HCT116 (cell line): ENCODE data around the gene ABCA6. TPM values are rescaled to one million over a fixed set of nuclear protein-coding genes. Genes with fewer than 3 reads are reported as not detected.

ENCODE experiments used
- ATAC-seq: fragments of 200-7000 bp; cut with Tn5 transposase; 2 replicates; pipeline ENCODE4 v1.9.1; 2020; ENCODE audit warnings: mild to moderate bottlenecking, moderate library complexity
- BruUV-seq: library from RNA; stranded (reverse); fragments of 400-500 nt; replicated peaks from 2 replicates; lab custom pipeline; 2021; lab: Mats Ljungman, UMichigan
- CTCF ChIA-PET: fragments of 300-600 bp; sonication (Branson Sonifier 250); formaldehyde crosslinking; loops from one replicate; lab custom pipeline; 2021; ENCODE audit warnings: antibody characterized with exemption; lab: Charles Lee
- POLR2A ChIA-PET: fragments of 300-600, 350-600 bp; sonication (Branson Sonifier 250); formaldehyde crosslinking; loops from one replicate; lab custom pipeline; 2021; ENCODE audit warnings: antibody characterized with exemption; lab: Charles Lee
- RAD21 ChIA-PET, 2 experiments: fragments of 300-600 bp; sonication (Branson Sonifier 250); formaldehyde crosslinking; loops; one replicate each; lab custom pipeline; 2023; ENCODE audit warnings: low total read pairs in 2 of 2; ENCODE audit not compliant: uncharacterized antibody in 2 of 2, unreplicated experiment in 2 of 2, low non-redundant PET in 1 of 2; lab: Charles Lee
- DNase-seq: peaks from one replicate; pipeline ENCODE4 v3.0.0-alpha.2; 2010; ENCODE audit warnings: low read depth, low spot score
- H2AFZ ChIP-seq: fragments of 200-600 bp; shearing (Covaris generic), sonication (generic); 2 replicates; pipeline ENCODE4 v1.6.1; 2017; ENCODE audit warnings: low read depth, mixed run types, mixed read lengths, antibody characterized with exemption, low read length; ENCODE audit not compliant: poor library complexity, severe bottlenecking
- H3K27ac ChIP-seq: 2 replicates; pipeline ENCODE4 v1.5.1; 2012; ENCODE audit warnings: low read depth, low read length
- H3K27me3 ChIP-seq: fragments of 200-600 bp; sonication (generic); 2 replicates; pipeline ENCODE4 v1.6.1; 2016; ENCODE audit warnings: mixed run types, low read length, mixed read lengths; ENCODE audit not compliant: insufficient read depth
- H3K36me3 ChIP-seq, 2 experiments: fragments of 200-500 bp in 1 of 2; fragments of 200-600 bp in 1 of 2; sonication (Bioruptor generic) in 1 of 2; sonication (generic) in 1 of 2; 2 replicates each; pipeline versions ENCODE4 v1.5.1 to v1.6.1; 2014 to 2016; ENCODE audit warnings: low read length in 2 of 2, inconsistent platforms in 1 of 2, mixed read lengths in 1 of 2, mixed run types in 1 of 2; ENCODE audit not compliant: insufficient read depth in 2 of 2, control insufficient read depth in 1 of 2
- H3K4me1 ChIP-seq, 2 experiments: fragments of 200-600 bp in 1 of 2; sonication (generic) in 1 of 2; 2 replicates each; pipeline versions ENCODE4 v1.5.1 to v1.6.1; 2012 to 2017; ENCODE audit warnings: low read length in 2 of 2, inconsistent platforms in 1 of 2, mild to moderate bottlenecking in 1 of 2, mixed read lengths in 1 of 2, mixed run types in 1 of 2, moderate library complexity in 1 of 2; ENCODE audit not compliant: insufficient read depth in 2 of 2, control insufficient read depth in 1 of 2
- H3K4me2 ChIP-seq: fragments of 200-600 bp; sonication (generic); 2 replicates; pipeline ENCODE4 v1.6.1; 2017; ENCODE audit warnings: mixed run types, low read length, mixed read lengths
- H3K4me3 ChIP-seq, 2 experiments: fragments of 200-600 bp in 1 of 2; sonication (generic) in 1 of 2; replicated peaks in 1 of 2; 2 replicates each; pipeline ENCODE4 v1.5.1; 2011 to 2016; ENCODE audit warnings: low read length in 2 of 2, control low read depth in 1 of 2, low read depth in 1 of 2, mild to moderate bottlenecking in 1 of 2, mixed read lengths in 1 of 2, mixed run types in 1 of 2
- H3K79me2 ChIP-seq: fragments of 200-600 bp; sonication (generic); 2 replicates; pipeline ENCODE4 v1.6.1; 2017; ENCODE audit warnings: mild to moderate bottlenecking, mixed run types, low read length, moderate library complexity, mixed read lengths; ENCODE audit not compliant: insufficient read depth
- H3K9ac ChIP-seq: fragments of 200-600 bp; sonication (generic); 2 replicates; pipeline ENCODE4 v1.6.1; 2016; ENCODE audit warnings: low read length, mixed read lengths
- H3K9me2 ChIP-seq: fragments of 200-600 bp; sonication (generic), shearing (Covaris generic); 2 replicates; pipeline ENCODE4 v1.6.1; 2017; ENCODE audit warnings: mixed run types, mild to moderate bottlenecking, moderate library complexity; ENCODE audit not compliant: insufficient read depth
- H3K9me3 ChIP-seq, 2 experiments: fragments of 200-500 bp in 1 of 2; fragments of 200-600 bp in 1 of 2; sonication (Bioruptor generic) in 1 of 2; sonication (generic) in 1 of 2; 2 replicates each; pipeline ENCODE4 v1.6.1; 2014 to 2017; ENCODE audit warnings: low read length in 2 of 2, mixed read lengths in 2 of 2, inconsistent platforms in 1 of 2, low read depth in 1 of 2, mild to moderate bottlenecking in 1 of 2, mixed run types in 1 of 2, moderate library complexity in 1 of 2; ENCODE audit not compliant: control insufficient read depth in 1 of 2, insufficient read depth in 1 of 2
- H4K20me1 ChIP-seq: fragments of 200-600 bp; sonication (generic), shearing (Covaris generic); 2 replicates; pipeline ENCODE4 v1.6.1; 2017; ENCODE audit warnings: mixed run types, mild to moderate bottlenecking, moderate library complexity; ENCODE audit not compliant: insufficient read depth
- CBX3 ChIP-seq: IDR thresholded peaks from 2 replicates; pipeline ENCODE4 v1.6.1; 2012; ENCODE audit warnings: low read depth
- CEBPB ChIP-seq: IDR thresholded peaks from 2 replicates; pipeline ENCODE4 v1.6.1; 2012; ENCODE audit warnings: low read depth
- CTCF ChIP-seq, 3 experiments: fragments of 200-600 bp in 1 of 3; sonication (generic) in 1 of 3; IDR thresholded peaks in 2 of 3; conservative IDR thresholded peaks in 1 of 3; 2 replicates each; pipeline ENCODE4 v1.5.1; 2012 to 2017; ENCODE audit warnings: low read depth in 2 of 3, low read length in 2 of 3, antibody characterized with exemption in 1 of 3, borderline replicate concordance in 1 of 3, control low read depth in 1 of 3, mild to moderate bottlenecking in 1 of 3, mixed read lengths in 1 of 3, mixed run types in 1 of 3, moderate library complexity in 1 of 3; ENCODE audit not compliant: insufficient read depth in 1 of 3
- EGR1 ChIP-seq: IDR thresholded peaks from 2 replicates; pipeline ENCODE4 v1.6.1; 2012; ENCODE audit warnings: low read depth
- ELF1 ChIP-seq: IDR thresholded peaks from 2 replicates; pipeline ENCODE4 v1.6.1; 2012; ENCODE audit warnings: low read depth, borderline replicate concordance
- EZH2phosphoT487 ChIP-seq: fragments of 200-600 bp; IDR thresholded peaks from 2 replicates; pipeline ENCODE4 v1.6.1; 2018; ENCODE audit warnings: antibody characterized with exemption, borderline replicate concordance
- POLR2A ChIP-seq: IDR thresholded peaks from 2 replicates; pipeline ENCODE4 v1.7.0; 2011; ENCODE audit warnings: borderline replicate concordance; ENCODE audit not compliant: insufficient read depth, insufficient read length; ENCODE audit errors: extremely low read depth
- POLR2AphosphoS5 ChIP-seq: IDR thresholded peaks from 2 replicates; pipeline ENCODE4 v1.6.1; 2011; ENCODE audit warnings: mild to moderate bottlenecking, low read depth, low read length, moderate library complexity
- RAD21 ChIP-seq: IDR thresholded peaks from 2 replicates; pipeline ENCODE4 v1.6.1; 2012; ENCODE audit warnings: low read depth, mild to moderate bottlenecking
- SIN3A ChIP-seq: IDR thresholded peaks from 2 replicates; pipeline ENCODE4 v1.6.1; 2012; ENCODE audit warnings: low read depth
- SP1 ChIP-seq: IDR thresholded peaks from 2 replicates; pipeline ENCODE4 v1.6.1; 2012; ENCODE audit warnings: low read depth
- SRF ChIP-seq: IDR thresholded peaks from 2 replicates; pipeline ENCODE4 v1.6.1; 2012; ENCODE audit warnings: low read depth
- YY1 ChIP-seq: IDR thresholded peaks from 2 replicates; pipeline ENCODE4 v1.6.1; 2011; ENCODE audit warnings: low read length, low read depth, moderate library complexity, mild to moderate bottlenecking; ENCODE audit not compliant: insufficient replicate concordance; ENCODE audit errors: extremely low read depth
- ZFX ChIP-seq: fragments of 450-650 bp; IDR thresholded peaks from 2 replicates; pipeline ENCODE4 v1.6.1; 2017
- ZNF274 ChIP-seq: fragments of 200-500 bp; sonication (Bioruptor generic); IDR thresholded peaks from 2 replicates; pipeline ENCODE4 v1.6.1; 2014; ENCODE audit warnings: mild to moderate bottlenecking, low read depth, low read length, inconsistent platforms
- intact Hi-C: fragments of 100-400 bp; cut with micrococcal nuclease; formaldehyde crosslinking; loops from 2 replicates; pipeline ENCODE4 v1.10.0; 2022
- total RNA-seq: library from RNA; stranded (reverse); gene quantifications from one replicate; pipeline ENCODE4 v1.2.1, GENCODE V29; 2021; ENCODE audit not compliant: unreplicated experiment
- TF ChIP-seq, protein P1 (sequence below): IDR thresholded peaks from 2 replicates; pipeline ENCODE4 v1.6.1; 2012
- TF ChIP-seq, protein P2 (sequence below): IDR thresholded peaks from 2 replicates; pipeline ENCODE4 v1.6.1; 2012; ENCODE audit warnings: low read depth
- TF ChIP-seq, protein P3 (sequence below): IDR thresholded peaks from 2 replicates; pipeline ENCODE4 v1.6.1; 2011; ENCODE audit warnings: mild to moderate bottlenecking, low read length, moderate library complexity; ENCODE audit not compliant: insufficient replicate concordance; ENCODE audit errors: extremely low read depth
- TF ChIP-seq, protein P4 (sequence below): IDR thresholded peaks from 2 replicates; pipeline ENCODE4 v1.6.1; 2012

The ABCA6 gene
- total RNA-seq, 1 experiment from 2014 or later = 0.44 TPM

- BruUV-seq = no TSS peak
- Histone ChIP-seq H3K9me3 (no peaks in the 10 kb centered on the region), H3K4me1 (no peaks in the 10 kb centered on the region; a peak in 1 of 4 replicates), H4K20me1 (no peaks in the 10 kb centered on the region), H3K9ac (no peak overlapping the region), H3K4me3 (no peak overlapping the region), H2AFZ (no peak overlapping the region), H3K27me3 (no peaks in the 10 kb centered on the region), H3K4me2 (no peak overlapping the region), H3K79me2 (no peaks in the 10 kb centered on the region), H3K36me3 (no peaks in the 10 kb centered on the region), H3K27ac (no peak overlapping the region), H3K9me2 (no peaks in the 10 kb centered on the region)
- CTCF ChIA-PET = interaction anchor here (0.5 kb wide), 1 partner anchor 138 kb away, joined by 3 read pairs; no protein-coding TSS in a partner anchor
- RAD21 ChIA-PET = no interaction called here
- TF ChIP-seq RAD21 (no peak), SRF (no peak), EZH2phosphoT487 (no peak), ZFX (no peak), ELF1 (no peak), POLR2AphosphoS5 (no peak), YY1 (no peak), POLR2A (no peak), CEBPB (no peak), CBX3 (no peak), CTCF (IDR thresholded peaks at IDR 0.05 in 2 of 3, conservative IDR thresholded peaks at IDR 0.05 in 1 of 3; ENCODE audit: borderline replicate concordance in 1 of 3, insufficient read depth in 1 of 3, low read depth in 2 of 3, low read length in 2 of 3) (no peak), SIN3A (no peak), ZNF274 (no peak), EGR1 (no peak), SP1 (no peak)
- TF ChIP-seq, protein P1, sequence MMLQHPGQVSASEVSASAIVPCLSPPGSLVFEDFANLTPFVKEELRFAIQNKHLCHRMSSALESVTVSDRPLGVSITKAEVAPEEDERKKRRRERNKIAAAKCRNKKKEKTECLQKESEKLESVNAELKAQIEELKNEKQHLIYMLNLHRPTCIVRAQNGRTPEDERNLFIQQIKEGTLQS = no peak
- TF ChIP-seq, protein P2, sequence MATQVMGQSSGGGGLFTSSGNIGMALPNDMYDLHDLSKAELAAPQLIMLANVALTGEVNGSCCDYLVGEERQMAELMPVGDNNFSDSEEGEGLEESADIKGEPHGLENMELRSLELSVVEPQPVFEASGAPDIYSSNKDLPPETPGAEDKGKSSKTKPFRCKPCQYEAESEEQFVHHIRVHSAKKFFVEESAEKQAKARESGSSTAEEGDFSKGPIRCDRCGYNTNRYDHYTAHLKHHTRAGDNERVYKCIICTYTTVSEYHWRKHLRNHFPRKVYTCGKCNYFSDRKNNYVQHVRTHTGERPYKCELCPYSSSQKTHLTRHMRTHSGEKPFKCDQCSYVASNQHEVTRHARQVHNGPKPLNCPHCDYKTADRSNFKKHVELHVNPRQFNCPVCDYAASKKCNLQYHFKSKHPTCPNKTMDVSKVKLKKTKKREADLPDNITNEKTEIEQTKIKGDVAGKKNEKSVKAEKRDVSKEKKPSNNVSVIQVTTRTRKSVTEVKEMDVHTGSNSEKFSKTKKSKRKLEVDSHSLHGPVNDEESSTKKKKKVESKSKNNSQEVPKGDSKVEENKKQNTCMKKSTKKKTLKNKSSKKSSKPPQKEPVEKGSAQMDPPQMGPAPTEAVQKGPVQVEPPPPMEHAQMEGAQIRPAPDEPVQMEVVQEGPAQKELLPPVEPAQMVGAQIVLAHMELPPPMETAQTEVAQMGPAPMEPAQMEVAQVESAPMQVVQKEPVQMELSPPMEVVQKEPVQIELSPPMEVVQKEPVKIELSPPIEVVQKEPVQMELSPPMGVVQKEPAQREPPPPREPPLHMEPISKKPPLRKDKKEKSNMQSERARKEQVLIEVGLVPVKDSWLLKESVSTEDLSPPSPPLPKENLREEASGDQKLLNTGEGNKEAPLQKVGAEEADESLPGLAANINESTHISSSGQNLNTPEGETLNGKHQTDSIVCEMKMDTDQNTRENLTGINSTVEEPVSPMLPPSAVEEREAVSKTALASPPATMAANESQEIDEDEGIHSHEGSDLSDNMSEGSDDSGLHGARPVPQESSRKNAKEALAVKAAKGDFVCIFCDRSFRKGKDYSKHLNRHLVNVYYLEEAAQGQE = no peak
- TF ChIP-seq, protein P3, sequence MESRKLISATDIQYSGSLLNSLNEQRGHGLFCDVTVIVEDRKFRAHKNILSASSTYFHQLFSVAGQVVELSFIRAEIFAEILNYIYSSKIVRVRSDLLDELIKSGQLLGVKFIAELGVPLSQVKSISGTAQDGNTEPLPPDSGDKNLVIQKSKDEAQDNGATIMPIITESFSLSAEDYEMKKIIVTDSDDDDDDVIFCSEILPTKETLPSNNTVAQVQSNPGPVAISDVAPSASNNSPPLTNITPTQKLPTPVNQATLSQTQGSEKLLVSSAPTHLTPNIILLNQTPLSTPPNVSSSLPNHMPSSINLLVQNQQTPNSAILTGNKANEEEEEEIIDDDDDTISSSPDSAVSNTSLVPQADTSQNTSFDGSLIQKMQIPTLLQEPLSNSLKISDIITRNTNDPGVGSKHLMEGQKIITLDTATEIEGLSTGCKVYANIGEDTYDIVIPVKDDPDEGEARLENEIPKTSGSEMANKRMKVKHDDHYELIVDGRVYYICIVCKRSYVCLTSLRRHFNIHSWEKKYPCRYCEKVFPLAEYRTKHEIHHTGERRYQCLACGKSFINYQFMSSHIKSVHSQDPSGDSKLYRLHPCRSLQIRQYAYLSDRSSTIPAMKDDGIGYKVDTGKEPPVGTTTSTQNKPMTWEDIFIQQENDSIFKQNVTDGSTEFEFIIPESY = no peak
- TF ChIP-seq, protein P4, sequence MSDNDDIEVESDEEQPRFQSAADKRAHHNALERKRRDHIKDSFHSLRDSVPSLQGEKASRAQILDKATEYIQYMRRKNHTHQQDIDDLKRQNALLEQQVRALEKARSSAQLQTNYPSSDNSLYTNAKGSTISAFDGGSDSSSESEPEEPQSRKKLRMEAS = no peak
- intact Hi-C loops = no loop called here
- ATAC-seq (no peak), DNase-seq (no peak)
- POLR2A ChIA-PET = no interaction called here
Observed at GRCh38 chr17:69088643-69089200, 53.0 kb downstream of the ABCA6 start.
